Trophoblast cell (in vitro differentiated cells and primary cell): ENCODE measurements around the gene PEPD.
"Not testable (repeated sequence)": the region's sequence is repeated elsewhere in the genome, so short reads cannot be mapped to it uniquely, and the experiment has no call there.

Experiments used
- DNase-seq, 2 donors: peaks; one replicate each; pipeline ENCODE4 v3.0.0-alpha.2; 2016
- H2AFZ ChIP-seq: 2 replicates; pipeline ENCODE4 v1.6.1; 2013; ENCODE audit warnings: low read length, moderate library complexity, mild to moderate bottlenecking; ENCODE audit not compliant: insufficient read depth, poor library complexity
- H2AK5ac ChIP-seq: 2 replicates; pipeline ENCODE4 v1.6.1; 2013; ENCODE audit warnings: mild to moderate bottlenecking, low read length
- H2BK120ac ChIP-seq: 2 replicates; pipeline ENCODE4 v1.6.1; 2013; ENCODE audit warnings: low read length, mild to moderate bottlenecking, moderate library complexity; ENCODE audit not compliant: insufficient read depth, poor library complexity
- H2BK12ac ChIP-seq: 2 replicates; pipeline ENCODE4 v1.6.1; 2013; ENCODE audit warnings: mild to moderate bottlenecking, low read length, moderate library complexity
- H2BK5ac ChIP-seq: 2 replicates; pipeline ENCODE4 v1.6.1; 2013; ENCODE audit warnings: low read length, low read depth, moderate library complexity, mild to moderate bottlenecking; ENCODE audit not compliant: poor library complexity
- H3K14ac ChIP-seq: 2 replicates; pipeline ENCODE4 v1.6.1; 2013; ENCODE audit warnings: mild to moderate bottlenecking, low read length
- H3K18ac ChIP-seq: 2 replicates; pipeline ENCODE4 v1.6.1; 2013; ENCODE audit warnings: mild to moderate bottlenecking, low read length
- H3K23ac ChIP-seq: 2 replicates; pipeline ENCODE4 v1.6.1; 2013; ENCODE audit warnings: low read length
- H3K27ac ChIP-seq: 2 replicates; pipeline ENCODE4 v1.5.1; 2013; ENCODE audit warnings: low read depth, mild to moderate bottlenecking, inconsistent platforms, low read length, moderate library complexity
- H3K27me3 ChIP-seq: 2 replicates; pipeline ENCODE4 v1.6.1; 2013; ENCODE audit warnings: inconsistent platforms, mild to moderate bottlenecking, low read length, moderate library complexity; ENCODE audit not compliant: insufficient read depth
- H3K36me3 ChIP-seq, 2 experiments: 1 replicate in 1 of 2; 2 replicates in 1 of 2; pipeline ENCODE4 v1.6.1; 2013; ENCODE audit warnings: low read length in 2 of 2, mild to moderate bottlenecking in 2 of 2, moderate library complexity in 1 of 2; ENCODE audit not compliant: insufficient read depth in 2 of 2, control insufficient read depth in 1 of 2
- H3K4ac ChIP-seq: 2 replicates; pipeline ENCODE4 v1.6.1; 2013; ENCODE audit warnings: low read depth, mild to moderate bottlenecking, low read length, moderate library complexity
- H3K4me1 ChIP-seq, 2 experiments: 1 replicate in 1 of 2; 2 replicates in 1 of 2; pipeline ENCODE4 v1.6.1; 2013; ENCODE audit warnings: low read length in 2 of 2, mild to moderate bottlenecking in 2 of 2, moderate library complexity in 1 of 2; ENCODE audit not compliant: insufficient read depth in 2 of 2, control insufficient read depth in 1 of 2
- H3K4me2 ChIP-seq: 2 replicates; pipeline ENCODE4 v1.6.1; 2013; ENCODE audit warnings: inconsistent platforms, mild to moderate bottlenecking, low read length, moderate library complexity
- H3K4me3 ChIP-seq: 2 replicates; pipeline ENCODE4 v1.5.1; 2013; ENCODE audit warnings: mild to moderate bottlenecking, low read depth, low read length, inconsistent platforms
- H3K79me1 ChIP-seq: one replicate; pipeline ENCODE4 v1.6.1; 2013; ENCODE audit warnings: low read length
- H3K79me2 ChIP-seq: 2 replicates; pipeline ENCODE4 v1.6.1; 2013; ENCODE audit warnings: low read length, mild to moderate bottlenecking; ENCODE audit not compliant: control insufficient read depth, insufficient read depth, poor library complexity
- H3K9ac ChIP-seq: 2 replicates; pipeline ENCODE4 v1.6.1; 2013; ENCODE audit warnings: mild to moderate bottlenecking, low read length
- H3K9me3 ChIP-seq: 2 replicates; pipeline ENCODE4 v1.6.1; 2013; ENCODE audit warnings: low read depth, mild to moderate bottlenecking, control low read depth, inconsistent platforms, low read length; ENCODE audit not compliant: insufficient read depth
- H4K12ac ChIP-seq: 2 replicates; pipeline ENCODE4 v1.6.1; 2013; ENCODE audit warnings: low read depth, mild to moderate bottlenecking, low read length, moderate library complexity
- H4K8ac ChIP-seq: 2 replicates; pipeline ENCODE4 v1.6.1; 2013; ENCODE audit warnings: low read depth, mild to moderate bottlenecking, low read length, moderate library complexity
- H4K91ac ChIP-seq: one replicate; pipeline ENCODE4 v1.6.1; 2013; ENCODE audit warnings: low read depth, mild to moderate bottlenecking, low read length, moderate library complexity
- WGBS: extraction: QIAGEN DNeasy Blood & Tissue Kit; methylation state at CpG from one replicate; pipeline ENCODE4 v1.1.7; 2013; ENCODE audit warnings: missing lambda C conversion rate; ENCODE audit not compliant: insufficient read length, insufficient coverage; ENCODE audit errors: extremely low coverage; 5-methylcytosine and 5-hydroxymethylcytosine counted together

The PEPD gene

DNA sequence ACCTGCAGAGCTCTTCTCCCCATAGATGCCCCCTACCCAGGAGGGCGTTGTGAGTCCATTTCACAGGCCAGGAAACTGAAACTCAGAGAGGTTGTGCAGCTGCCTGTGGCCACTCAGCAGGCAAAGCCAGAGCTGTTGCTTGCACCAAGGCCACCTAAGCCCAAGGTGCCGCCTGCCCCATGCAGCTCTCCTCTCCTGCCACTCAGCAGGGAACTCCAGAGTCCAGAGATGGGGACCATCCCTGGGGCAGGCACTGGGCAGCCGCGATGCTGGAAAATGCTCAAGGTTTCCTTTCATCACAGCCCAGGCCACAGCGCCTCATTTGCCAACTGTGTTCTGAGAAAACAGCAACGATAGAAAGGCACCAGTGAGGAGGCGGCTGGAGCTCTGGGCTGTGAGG lies 41.0 kb upstream of the PEPD start:
- Histone ChIP-seq H4K12ac (no peak overlapping the region), H4K91ac (no peak overlapping the region), H3K14ac (no peak overlapping the region), H3K36me3 (no peaks in the 10 kb centered on the region), H2BK5ac (no peak overlapping the region), H3K79me2 (no peaks in the 10 kb centered on the region), H2BK120ac (no peak overlapping the region), H3K27ac (no peak overlapping the region), H2AFZ (no peak overlapping the region), H3K4ac (no peak overlapping the region), H3K4me1 (peaks cover 0 to 2% of the 10 kb centered on the region in 2 experiments), H3K18ac (no peak overlapping the region), H3K23ac (no peak overlapping the region), H3K79me1 (no peaks in the 10 kb centered on the region), H3K9me3 (no peaks in the 10 kb centered on the region), H3K27me3 (no peaks in the 10 kb centered on the region), H2AK5ac (no peak overlapping the region), H3K4me2 (no peak overlapping the region), H3K9ac (no peak overlapping the region), H2BK12ac (no peak overlapping the region), H4K8ac (no peak overlapping the region), H3K4me3 (no peak overlapping the region)
- WGBS = no CpG with 5 or more reads among the region's 7 CpGs
- no peak for DNase-seq

DNA sequence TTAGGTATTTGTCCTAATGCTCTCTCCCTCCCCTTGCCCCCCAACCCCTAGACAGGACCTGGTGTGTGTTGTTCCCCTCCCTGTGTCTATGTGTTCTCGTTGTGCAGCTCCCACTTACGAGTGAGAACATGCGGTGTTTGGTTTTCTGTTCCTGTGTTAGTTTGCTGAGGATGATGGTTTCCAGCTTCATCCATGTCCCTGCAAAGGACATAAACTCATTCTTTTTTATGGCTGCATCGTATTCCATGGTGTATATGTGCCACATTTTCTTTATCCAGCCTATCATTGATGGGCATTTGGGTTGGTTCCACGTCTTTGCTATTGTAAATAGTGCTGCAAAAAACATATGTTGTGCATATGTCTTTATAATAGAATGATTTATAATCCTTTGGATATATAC lies 40.1 kb upstream of the PEPD start:
- no CpG with 5 or more reads among the region's 5 CpGs for WGBS
- not testable (repeated sequence) for H2BK12ac ChIP-seq, H3K79me1 ChIP-seq, H3K27me3 ChIP-seq, H3K36me3 ChIP-seq, H3K4me3 ChIP-seq, H2BK120ac ChIP-seq, H3K27ac ChIP-seq, H4K12ac ChIP-seq, H2BK5ac ChIP-seq, H4K8ac ChIP-seq, H3K23ac ChIP-seq, H2AFZ ChIP-seq, H3K18ac ChIP-seq, H3K4ac ChIP-seq, H3K14ac ChIP-seq, H3K4me2 ChIP-seq, DNase-seq, H3K79me2 ChIP-seq, H3K9me3 ChIP-seq, H2AK5ac ChIP-seq, H3K9ac ChIP-seq, H4K91ac ChIP-seq, H3K4me1 ChIP-seq

DNA sequence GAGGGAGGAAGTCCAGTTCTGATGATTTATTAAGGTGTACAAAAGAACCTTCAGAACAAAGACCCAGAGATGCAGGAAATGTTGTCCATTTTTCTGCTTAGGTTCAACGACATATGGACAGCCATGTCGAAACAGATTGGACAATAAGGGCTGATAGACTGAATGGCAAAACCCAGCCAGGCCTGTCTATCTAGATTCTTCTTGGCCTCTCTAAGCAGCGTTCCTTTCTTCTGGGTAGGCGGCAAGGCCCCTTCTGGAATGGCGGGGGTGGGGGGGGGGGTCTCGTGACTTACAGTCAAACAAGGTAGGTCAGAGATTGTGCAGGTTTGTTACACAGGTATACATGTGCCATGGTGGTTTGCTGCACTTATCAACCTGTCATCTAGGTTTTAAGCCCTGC lies 39.7 kb upstream of the PEPD start:
- Histone ChIP-seq H2AK5ac (no peak overlapping the region), H3K36me3 (no peaks in the 10 kb centered on the region), H3K23ac (no peak overlapping the region), H3K4me3 (no peak overlapping the region), H3K4me1 (peaks cover 0 to 2% of the 10 kb centered on the region in 2 experiments), H4K91ac (no peak overlapping the region), H3K79me2 (no peaks in the 10 kb centered on the region), H3K9me3 (no peaks in the 10 kb centered on the region), H3K79me1 (no peaks in the 10 kb centered on the region), H3K18ac (no peak overlapping the region), H3K4me2 (no peak overlapping the region), H2BK5ac (no peak overlapping the region), H3K9ac (no peak overlapping the region), H2BK12ac (no peak overlapping the region), H3K27ac (no peak overlapping the region), H4K12ac (no peak overlapping the region), H3K14ac (no peak overlapping the region), H2AFZ (no peak overlapping the region), H4K8ac (no peak overlapping the region), H2BK120ac (no peak overlapping the region), H3K27me3 (no peaks in the 10 kb centered on the region), H3K4ac (no peak overlapping the region)
- DNase-seq = peak; percentile 94 to 95
- WGBS = no CpG with 5 or more reads among the region's 6 CpGs

DNA sequence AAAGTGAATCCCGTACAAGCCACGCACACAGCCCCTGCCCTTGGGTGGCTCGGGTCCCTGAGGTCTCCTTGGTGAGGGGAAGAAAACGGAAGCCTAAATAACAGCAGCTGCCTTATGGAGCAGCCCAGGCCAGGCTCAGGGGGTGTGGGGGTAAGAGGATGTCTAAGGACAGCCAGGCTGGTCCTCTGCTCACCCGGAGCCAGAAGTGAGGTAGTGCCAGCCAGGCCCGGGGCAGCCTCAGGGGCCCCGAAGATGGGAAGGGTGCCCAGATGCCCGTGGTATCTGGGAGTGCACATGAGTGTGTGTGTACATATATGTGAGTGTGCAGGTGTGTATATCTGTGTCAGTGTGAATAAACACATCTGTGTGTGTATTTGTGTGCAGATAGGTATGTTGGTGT lies 38.4 kb upstream of the PEPD start:
- Histone ChIP-seq H3K4ac (no peak overlapping the region), H3K79me1 (no peaks in the 10 kb centered on the region), H3K9me3 (no peaks in the 10 kb centered on the region), H2AFZ (no peak overlapping the region), H3K4me2 (no peak overlapping the region), H3K27me3 (no peaks in the 10 kb centered on the region), H4K8ac (no peak overlapping the region), H3K4me1 (peaks cover 0 to 2% of the 10 kb centered on the region in 2 experiments), H3K9ac (no peak overlapping the region), H3K23ac (no peak overlapping the region), H4K91ac (no peak overlapping the region), H2BK12ac (no peak overlapping the region), H4K12ac (no peak overlapping the region), H3K18ac (no peak overlapping the region), H3K27ac (no peak overlapping the region), H3K36me3 (no peaks in the 10 kb centered on the region), H3K4me3 (no peak overlapping the region), H2BK5ac (no peak overlapping the region), H2AK5ac (no peak overlapping the region), H2BK120ac (no peak overlapping the region), H3K79me2 (no peaks in the 10 kb centered on the region), H3K14ac (no peak overlapping the region)
- no peak for DNase-seq
- WGBS = no CpG with 5 or more reads among the region's 8 CpGs
